Cardiac fibroblast (primary cell): ENCODE data around the gene SRGAP3.
A peak's percentile ranks its signal among the peaks of the same experiment; 100 is the strongest.

Experiments used
- DNase-seq, 2 donors: peaks; one replicate each; pipeline versions ENCODE4 v3.0.0 to v3.0.0-alpha.2; 2010; ENCODE audit warnings: low read depth in 2 of 2
- H3K4me3 ChIP-seq, 2 donors: replicated peaks in 1 of 2; 1 replicate in 1 of 2; 2 replicates in 1 of 2; pipeline ENCODE4 v1.5.1; 2011; ENCODE audit warnings: low read depth in 2 of 2, low read length in 2 of 2, mild to moderate bottlenecking in 2 of 2, moderate library complexity in 1 of 2
- CTCF ChIP-seq: IDR thresholded peaks from one replicate; pipeline ENCODE4 v1.5.1; 2011; ENCODE audit warnings: low read depth, mild to moderate bottlenecking, low read length, inconsistent platforms

The SRGAP3 gene

GRCh38 chr3:9213019-9213634 is 36.3 kb downstream of the SRGAP3 start:
- no peak overlapping the region for H3K4me3 ChIP-seq
- TF ChIP-seq CTCF = no peak
- DNase-seq = no peak

DNA sequence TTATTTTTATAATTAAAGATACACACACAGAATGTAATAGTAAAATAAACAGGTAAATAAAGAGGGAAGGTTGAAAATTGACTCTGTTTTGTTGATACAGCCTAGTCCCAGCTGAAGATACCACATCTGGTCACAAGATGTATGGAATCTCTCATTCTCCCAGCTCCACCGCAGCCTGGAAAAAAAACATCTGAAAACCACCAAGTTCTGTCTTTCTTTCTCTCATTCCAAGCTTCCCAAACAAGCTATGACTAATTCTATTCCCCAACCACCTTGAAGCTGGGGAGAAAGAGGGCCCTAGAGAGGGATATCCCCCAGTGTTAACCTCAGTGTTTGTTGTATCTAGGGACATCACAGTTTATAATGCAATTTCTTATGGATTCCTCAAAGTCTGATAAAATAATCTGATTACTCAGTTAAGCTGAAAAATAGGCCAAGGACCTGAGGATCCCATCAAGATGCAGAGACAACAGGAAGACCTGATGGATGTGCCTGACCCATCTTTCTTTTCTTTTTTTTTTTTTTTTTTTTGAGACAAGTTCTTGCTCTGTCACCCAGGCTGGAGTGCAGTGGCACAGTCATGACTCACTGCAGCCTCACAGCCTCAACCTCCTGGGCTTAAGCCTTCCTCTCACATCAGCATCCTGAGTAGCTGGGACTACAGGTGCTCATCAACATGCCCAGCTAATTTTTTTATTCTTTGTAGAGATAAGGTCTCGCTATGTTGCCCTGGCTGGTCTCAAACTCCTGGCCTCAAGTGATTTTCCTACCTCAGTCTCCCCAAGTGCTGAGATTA is 38.1 kb downstream of the SRGAP3 start:
- no peak overlapping the region for H3K4me3 ChIP-seq
- TF ChIP-seq CTCF = no peak
- DNase-seq = peak; percentile 14 to 19

DNA sequence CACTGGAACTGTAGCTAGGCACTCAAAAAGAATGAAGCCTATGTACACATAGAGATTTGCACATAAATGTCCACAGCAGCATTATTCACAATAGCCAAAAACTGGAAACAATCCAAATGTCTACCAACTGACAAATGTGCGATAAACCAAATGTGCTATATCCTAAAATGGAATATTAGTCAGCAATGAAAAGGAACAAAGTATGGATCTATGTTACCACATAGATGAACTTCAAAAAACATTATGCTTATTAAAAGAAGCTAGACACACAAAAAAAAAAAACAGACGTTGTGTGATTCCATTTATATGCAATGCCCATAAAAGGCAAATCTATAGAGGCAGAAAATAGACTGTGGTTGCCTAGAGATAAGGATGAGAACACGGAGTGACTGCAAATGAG is 39.7 kb downstream of the SRGAP3 start:
- no peak for DNase-seq

GRCh38 chr3:9208605-9209152 is 40.8 kb downstream of the SRGAP3 start:
- no peak for TF ChIP-seq CTCF
- no peak for DNase-seq
- H3K4me3 ChIP-seq = no peak overlapping the region

More for the DNA sequence above, 39.7 kb downstream of the SRGAP3 start:
- no peak overlapping the region for H3K4me3 ChIP-seq
- TF ChIP-seq CTCF = no peak

DNA sequence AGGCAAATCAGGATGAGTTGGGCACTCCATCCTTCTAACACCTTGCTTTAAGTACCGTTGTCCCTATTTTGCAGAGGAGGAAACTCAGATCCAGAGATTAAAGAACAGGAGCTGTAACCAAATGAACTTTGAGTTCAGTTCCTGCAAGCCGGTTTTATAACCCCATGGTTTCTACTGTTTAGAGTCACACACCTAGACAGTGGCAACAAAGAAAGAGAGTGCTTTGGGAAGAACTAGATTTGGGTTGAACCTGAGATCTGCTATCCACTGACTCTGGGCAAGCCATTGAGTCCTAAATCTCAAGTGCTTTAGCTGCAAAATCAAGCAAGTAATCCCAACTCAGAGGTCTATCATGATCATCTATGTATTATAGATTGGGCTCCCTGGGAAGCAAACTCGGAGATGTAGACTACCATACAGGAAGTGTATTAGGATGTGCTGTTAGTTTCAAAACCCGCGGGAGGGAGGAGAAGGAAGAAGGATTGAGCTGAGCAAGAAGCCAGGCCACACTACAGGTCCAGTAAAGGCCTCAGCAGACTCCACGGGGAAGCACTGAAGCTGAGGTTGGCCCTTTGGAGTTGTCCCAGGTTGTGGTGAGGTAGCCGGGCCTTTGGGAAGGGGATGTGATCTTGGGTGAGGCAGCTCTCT is 42.2 kb downstream of the SRGAP3 start:
- TF ChIP-seq CTCF = no peak
- H3K4me3 ChIP-seq = no peak overlapping the region
- DNase-seq = no peak

DNA sequence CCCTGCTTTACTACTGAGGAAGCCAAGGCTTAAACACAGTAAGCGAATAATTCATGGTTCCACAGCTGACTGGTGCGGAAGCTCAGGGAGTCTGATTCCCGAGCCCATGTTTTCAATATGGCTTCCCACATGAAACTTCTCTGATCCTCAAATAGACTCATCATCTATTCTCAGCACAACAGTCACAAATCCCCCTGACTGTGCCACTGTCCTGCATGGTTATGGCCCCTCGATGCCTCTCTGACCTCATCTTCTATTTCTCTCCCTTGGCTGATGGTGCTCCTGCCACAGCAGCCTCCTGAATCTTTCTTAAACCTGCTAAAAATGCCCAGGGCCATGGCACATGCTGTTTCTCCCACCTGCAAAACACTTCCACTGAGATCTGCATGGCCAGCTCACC is 43.2 kb downstream of the SRGAP3 start:
- H3K4me3 ChIP-seq = no peak overlapping the region
- no peak for DNase-seq
- TF ChIP-seq CTCF = no peak
